Activated B cell treated with CpG ODN at 0.5 μM for 24 hours (primary cell): ENCODE measurements around the gene PVRIG. TPM values are rescaled to one million over a fixed set of nuclear protein-coding genes. Genes with fewer than 3 reads are reported as not detected.
"Not testable (repeated sequence)": the region's sequence is repeated elsewhere in the genome, so short reads cannot be mapped to it uniquely, and the experiment has no call there.

ENCODE experiments used
- ATAC-seq: fragments of 200-7000 bp; cut with Tn5 transposase; one replicate; pipeline ENCODE4 v1.10.0; 2021; ENCODE audit warnings: low read depth, mild to moderate bottlenecking, moderate library complexity
- CTCF ChIA-PET: fragments of 350-600 bp; sonication (Branson Sonifier 250); formaldehyde crosslinking; loops from one replicate; lab custom pipeline; 2021; ENCODE audit warnings: antibody characterized with exemption; lab: Charles Lee
- POLR2A ChIA-PET: fragments of 350-600 bp; sonication (Branson Sonifier 250); formaldehyde crosslinking; loops from one replicate; lab custom pipeline; 2021; ENCODE audit warnings: antibody characterized with exemption; lab: Charles Lee
- DNase-seq: peaks from one replicate; pipeline ENCODE4 v3.0.0; 2022
- H3K27ac Mint-ChIP-seq: one replicate; pipeline ENCODE4 v1.8.0; 2020; ENCODE audit warnings: mixed read lengths
- H3K27me3 Mint-ChIP-seq: one replicate; pipeline ENCODE4 v1.8.0; 2021; ENCODE audit warnings: mixed read lengths
- H3K36me3 Mint-ChIP-seq: one replicate; pipeline ENCODE4 v1.8.0; 2021; ENCODE audit warnings: low read depth, mixed read lengths
- H3K4me1 Mint-ChIP-seq: one replicate; pipeline ENCODE4 v1.8.0; 2021; ENCODE audit warnings: mixed read lengths
- H3K4me3 Mint-ChIP-seq: one replicate; pipeline ENCODE4 v1.8.0; 2020; ENCODE audit warnings: mild to moderate bottlenecking, mixed read lengths
- H3K9me3 Mint-ChIP-seq: one replicate; pipeline ENCODE4 v1.8.0; 2020; ENCODE audit warnings: mixed read lengths
- intact Hi-C: fragments of 100-400 bp; cut with micrococcal nuclease; formaldehyde crosslinking; loops from one replicate; pipeline ENCODE4 v1.15.1; 2024
- total RNA-seq: library from RNA; stranded (reverse); gene quantifications from 2 replicates; pipeline ENCODE4 v1.2.3, GENCODE V29; 2022
- TF ChIP-seq, protein P1 (sequence below): fragments of 200-600 bp; IDR thresholded peaks from one replicate; pipeline ENCODE4 v1.8.0; 2022; ENCODE audit warnings: antibody characterized with exemption, mild to moderate bottlenecking

The PVRIG gene
- total RNA-seq, 1 donor from 2014 or later = 20.0 TPM

DNA sequence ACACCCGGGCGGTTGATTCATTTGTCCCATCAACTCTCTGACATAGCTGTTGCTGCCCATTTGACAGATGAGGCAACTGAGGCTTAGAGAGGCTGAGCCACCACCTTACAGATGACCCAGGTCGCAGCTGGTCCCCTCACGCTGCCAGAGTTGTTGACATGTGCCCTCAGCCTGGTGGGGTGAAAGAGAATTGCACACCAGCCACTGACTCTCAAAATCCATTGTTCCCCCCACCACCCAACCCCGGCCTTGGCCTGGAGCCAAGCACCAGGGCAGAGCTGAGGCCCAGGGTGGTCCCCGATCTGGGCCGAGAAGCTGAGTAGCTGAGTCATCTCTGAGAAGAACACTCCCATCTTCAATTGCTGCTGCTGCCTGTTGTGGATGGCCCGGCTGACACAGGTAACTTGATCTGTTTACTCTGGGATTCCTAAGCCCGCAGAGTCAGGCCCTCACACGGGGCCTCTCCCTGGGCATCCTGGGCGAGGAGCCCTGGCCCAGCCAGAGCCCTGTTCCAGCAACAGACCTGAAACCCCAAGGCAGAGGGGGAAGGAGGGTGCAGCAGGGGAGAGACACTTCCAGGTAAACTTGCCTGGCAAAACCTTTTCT is 27.5 kb downstream of the PVRIG start:
- H3K4me3 Mint-ChIP-seq = no peak overlapping the region
- ATAC-seq (no peak), DNase-seq (no peak)
- POLR2A ChIA-PET = no interaction called here
- no peaks in the 10 kb centered on the region for H3K9me3 Mint-ChIP-seq
- CTCF ChIA-PET = no interaction called here
- H3K27me3 Mint-ChIP-seq = no peaks in the 10 kb centered on the region
- no peak overlapping the region for H3K27ac Mint-ChIP-seq
- no peaks in the 10 kb centered on the region for H3K36me3 Mint-ChIP-seq
- H3K4me1 Mint-ChIP-seq = peaks cover 12% of the 10 kb centered on the region
- intact Hi-C loops = no loop called here
- TF ChIP-seq, protein P1, sequence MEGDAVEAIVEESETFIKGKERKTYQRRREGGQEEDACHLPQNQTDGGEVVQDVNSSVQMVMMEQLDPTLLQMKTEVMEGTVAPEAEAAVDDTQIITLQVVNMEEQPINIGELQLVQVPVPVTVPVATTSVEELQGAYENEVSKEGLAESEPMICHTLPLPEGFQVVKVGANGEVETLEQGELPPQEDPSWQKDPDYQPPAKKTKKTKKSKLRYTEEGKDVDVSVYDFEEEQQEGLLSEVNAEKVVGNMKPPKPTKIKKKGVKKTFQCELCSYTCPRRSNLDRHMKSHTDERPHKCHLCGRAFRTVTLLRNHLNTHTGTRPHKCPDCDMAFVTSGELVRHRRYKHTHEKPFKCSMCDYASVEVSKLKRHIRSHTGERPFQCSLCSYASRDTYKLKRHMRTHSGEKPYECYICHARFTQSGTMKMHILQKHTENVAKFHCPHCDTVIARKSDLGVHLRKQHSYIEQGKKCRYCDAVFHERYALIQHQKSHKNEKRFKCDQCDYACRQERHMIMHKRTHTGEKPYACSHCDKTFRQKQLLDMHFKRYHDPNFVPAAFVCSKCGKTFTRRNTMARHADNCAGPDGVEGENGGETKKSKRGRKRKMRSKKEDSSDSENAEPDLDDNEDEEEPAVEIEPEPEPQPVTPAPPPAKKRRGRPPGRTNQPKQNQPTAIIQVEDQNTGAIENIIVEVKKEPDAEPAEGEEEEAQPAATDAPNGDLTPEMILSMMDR = no peak

DNA sequence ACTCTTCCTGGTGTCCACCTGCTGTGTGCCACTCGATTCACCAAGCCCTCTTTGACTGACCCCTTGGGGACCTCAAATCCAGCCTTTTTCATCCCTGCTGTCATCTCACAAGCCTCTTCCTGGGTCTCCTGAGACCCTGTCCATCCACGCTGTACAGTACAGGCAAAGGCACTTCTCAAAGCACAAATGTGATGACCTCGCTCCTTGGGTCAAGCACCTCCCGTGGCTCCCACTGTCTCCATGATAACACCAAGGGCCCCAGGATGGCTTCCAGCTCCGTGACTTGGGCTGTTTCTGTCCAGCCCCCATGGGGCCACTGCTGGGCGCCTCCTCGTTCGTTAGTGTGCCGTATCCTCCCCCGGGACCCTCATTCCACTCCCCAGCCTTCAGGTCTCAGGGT is 28.7 kb downstream of the PVRIG start:
- Mint-ChIP-seq H3K27me3 (no peaks in the 10 kb centered on the region), H3K36me3 (no peaks in the 10 kb centered on the region), H3K9me3 (no peaks in the 10 kb centered on the region), H3K4me1 (peaks cover 6% of the 10 kb centered on the region), H3K4me3 (no peak overlapping the region), H3K27ac (no peak overlapping the region)
- DNase-seq = no peak
- ATAC-seq = no peak
- ChIA-PET CTCF (no interaction called here), POLR2A (no interaction called here)
- intact Hi-C loops = no loop called here
- TF ChIP-seq, protein P1 = no peak

DNA sequence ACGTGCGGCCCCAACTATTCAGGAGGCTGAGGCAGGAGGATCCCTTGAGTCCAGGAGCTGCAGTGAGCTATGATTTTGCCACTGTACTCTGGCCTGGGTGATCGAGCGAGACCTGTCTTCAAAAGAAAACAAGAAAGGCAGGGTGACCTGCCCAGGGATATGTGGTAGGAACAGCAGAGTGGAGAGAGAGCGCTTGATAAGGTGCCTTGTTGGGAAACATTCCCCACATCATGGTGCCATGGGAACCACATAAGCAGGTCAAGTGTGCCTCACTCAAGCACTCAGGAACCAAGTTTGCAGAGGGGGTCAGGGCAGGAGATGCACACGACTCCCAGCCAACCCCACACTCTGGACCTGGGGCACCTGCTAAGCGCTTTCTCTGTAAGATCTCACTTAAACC is 37.3 kb downstream of the PVRIG start:
- H3K4me1 Mint-ChIP-seq = no peaks in the 10 kb centered on the region
- intact Hi-C loops = no loop called here
- no peaks in the 10 kb centered on the region for H3K36me3 Mint-ChIP-seq
- ChIA-PET POLR2A (no interaction called here), CTCF (no interaction called here)
- H3K4me3 Mint-ChIP-seq = no peak overlapping the region
- DNase-seq (no peak), ATAC-seq (no peak)
- no peak overlapping the region for H3K27ac Mint-ChIP-seq
- no peaks in the 10 kb centered on the region for H3K9me3 Mint-ChIP-seq
- H3K27me3 Mint-ChIP-seq = no peaks in the 10 kb centered on the region
- TF ChIP-seq, protein P1 = no peak

DNA sequence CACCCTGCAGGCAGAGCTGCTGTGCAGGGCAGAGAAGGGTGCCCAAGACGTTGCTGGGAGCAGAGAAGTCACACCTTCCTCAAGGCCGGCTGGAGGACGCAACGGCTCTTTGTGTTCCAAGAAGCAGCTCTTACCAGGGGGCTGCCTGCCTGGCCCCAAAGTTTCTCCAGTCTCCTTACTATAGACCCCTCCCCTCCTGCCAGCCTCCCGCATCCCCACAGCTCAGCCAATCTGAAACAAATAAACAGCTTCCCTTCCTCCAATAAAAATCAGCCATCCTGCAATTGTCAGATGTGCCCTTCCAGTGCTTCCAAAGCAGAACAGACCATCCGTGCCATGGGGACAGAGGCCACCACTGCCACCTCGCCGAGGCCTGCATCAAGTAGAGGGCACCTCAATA is 40.2 kb downstream of the PVRIG start:
- ATAC-seq, DNase-seq, H3K36me3 Mint-ChIP-seq, H3K27me3 Mint-ChIP-seq, intact Hi-C loops, H3K27ac Mint-ChIP-seq, H3K4me3 Mint-ChIP-seq, H3K4me1 Mint-ChIP-seq, POLR2A ChIA-PET, CTCF ChIA-PET, H3K9me3 Mint-ChIP-seq: not testable (repeated sequence)

DNA sequence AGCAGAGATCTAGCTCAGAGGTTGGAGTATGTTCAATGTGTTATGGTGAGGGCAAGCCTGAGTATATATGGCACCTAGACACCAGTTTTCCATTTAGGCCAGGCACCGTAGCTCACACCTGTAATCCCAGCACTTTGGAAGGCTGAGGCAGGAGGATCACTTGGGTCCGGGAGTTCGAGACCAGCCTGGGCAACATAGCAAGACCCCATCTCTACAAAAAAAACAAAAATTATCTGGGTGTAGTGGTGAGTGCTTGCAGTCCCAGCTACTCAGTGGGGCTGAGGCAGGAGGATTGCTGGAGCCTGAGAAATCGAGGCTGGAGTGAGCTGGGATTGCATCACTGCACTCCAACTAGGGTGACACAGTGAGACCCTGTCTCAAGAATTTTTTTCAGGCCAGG is 43.1 kb downstream of the PVRIG start:
- peaks cover 11% of the 10 kb centered on the region for H3K4me1 Mint-ChIP-seq
- intact Hi-C loops, ATAC-seq, H3K4me3 Mint-ChIP-seq, DNase-seq, CTCF ChIA-PET, H3K36me3 Mint-ChIP-seq, H3K27me3 Mint-ChIP-seq, POLR2A ChIA-PET, H3K27ac Mint-ChIP-seq, H3K9me3 Mint-ChIP-seq: not testable (repeated sequence)

DNA sequence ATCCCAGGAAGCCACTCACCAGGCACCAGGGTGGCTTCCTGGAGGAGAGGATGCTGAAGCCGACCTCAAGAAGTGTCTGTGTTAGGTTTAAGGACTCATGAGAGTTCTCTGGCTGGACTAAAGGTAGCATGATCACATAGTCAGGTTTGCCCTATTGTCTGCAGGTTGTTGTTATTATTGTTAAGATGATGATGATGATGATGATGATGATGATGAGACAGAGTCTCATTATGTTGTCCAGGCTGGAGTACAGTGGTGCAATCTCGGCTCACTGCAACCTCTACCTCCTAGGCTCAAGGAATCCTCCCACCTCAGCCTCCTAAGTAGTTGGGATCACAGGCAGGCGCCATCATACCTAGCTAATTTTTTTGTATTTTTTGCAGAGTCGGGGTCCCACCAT is 44.5 kb downstream of the PVRIG start:
- DNase-seq, CTCF ChIA-PET, H3K4me3 Mint-ChIP-seq, POLR2A ChIA-PET, H3K27ac Mint-ChIP-seq, ATAC-seq, H3K36me3 Mint-ChIP-seq, H3K9me3 Mint-ChIP-seq, intact Hi-C loops, H3K27me3 Mint-ChIP-seq: not testable (repeated sequence)
- H3K4me1 Mint-ChIP-seq = peaks cover 11% of the 10 kb centered on the region

DNA sequence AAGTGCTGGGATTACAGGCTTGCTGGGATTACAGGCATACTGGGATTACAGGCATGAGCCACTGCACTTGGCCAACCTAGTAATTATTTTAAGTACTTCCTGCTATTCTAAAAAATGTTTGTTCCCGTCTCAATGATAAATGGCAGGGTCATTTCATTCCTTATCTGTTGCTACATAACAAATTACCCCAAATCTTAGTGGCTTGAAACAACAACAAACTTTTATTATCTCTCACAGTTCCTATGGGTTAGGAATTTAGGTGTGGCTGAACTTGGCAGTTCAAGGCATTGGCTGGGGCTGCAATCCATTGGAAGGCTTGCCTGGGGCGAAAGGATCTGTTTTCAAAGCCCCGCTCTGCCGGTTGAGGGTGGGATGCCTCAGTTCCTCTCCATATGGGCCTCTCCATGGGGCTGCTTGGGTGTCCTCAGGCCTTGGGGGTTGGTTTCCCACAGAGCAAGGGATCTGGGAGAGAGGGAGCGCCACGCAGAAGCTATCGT is 45.0 kb downstream of the PVRIG start:
- CTCF ChIA-PET, H3K36me3 Mint-ChIP-seq, H3K4me3 Mint-ChIP-seq, H3K27me3 Mint-ChIP-seq, ATAC-seq, H3K27ac Mint-ChIP-seq, DNase-seq, intact Hi-C loops, POLR2A ChIA-PET, H3K9me3 Mint-ChIP-seq: not testable (repeated sequence)
- H3K4me1 Mint-ChIP-seq = peaks cover 11% of the 10 kb centered on the region

DNA sequence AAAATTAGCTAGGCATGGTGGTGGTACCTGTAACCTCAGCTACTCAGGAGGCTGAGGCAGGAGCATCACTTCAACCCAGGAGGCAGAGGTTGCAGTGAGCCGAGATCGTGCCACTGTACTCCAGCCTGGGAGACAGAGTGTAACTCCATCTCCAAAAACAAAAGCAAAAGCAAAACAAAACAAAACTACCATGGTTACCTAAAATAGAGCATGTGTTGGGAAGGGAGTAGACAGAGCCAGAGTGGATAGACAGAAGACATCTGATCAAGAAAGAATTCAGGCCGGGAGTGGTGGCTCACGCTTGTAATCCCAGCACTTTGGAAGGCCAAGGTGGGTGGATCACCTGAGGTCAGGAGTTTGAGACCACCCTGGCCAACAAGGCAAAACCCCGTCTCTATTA is 46.1 kb downstream of the PVRIG start:
- CTCF ChIA-PET, POLR2A ChIA-PET, ATAC-seq, H3K4me3 Mint-ChIP-seq, H3K27me3 Mint-ChIP-seq, DNase-seq, intact Hi-C loops, H3K9me3 Mint-ChIP-seq, H3K36me3 Mint-ChIP-seq, H3K27ac Mint-ChIP-seq: not testable (repeated sequence)
- peaks cover 17% of the 10 kb centered on the region for H3K4me1 Mint-ChIP-seq
